MM.1S (cell line): ENCODE data around the gene LGMN.
"Not testable (repeated sequence)": the region's sequence is repeated elsewhere in the genome, so short reads cannot be mapped to it uniquely, and the experiment has no call there.

ENCODE experiments used
- DNase-seq: peaks from one replicate; pipeline ENCODE4 v3.0.0-alpha.2; 2015
- H2AFZ ChIP-seq: fragments of 300-600 bp; sonication (generic); 2 replicates; pipeline ENCODE4 v1.6.0; 2016; ENCODE audit warnings: antibody characterized with exemption, low read length
- H3F3A ChIP-seq: fragments of 300-600 bp; sonication (generic); 2 replicates; pipeline ENCODE4 v1.6.1; 2016; ENCODE audit warnings: mild to moderate bottlenecking, antibody characterized with exemption, low read length, moderate library complexity, mixed read lengths; ENCODE audit not compliant: insufficient read depth
- H3K27ac ChIP-seq: fragments of 300-600 bp; sonication (generic); 2 replicates; pipeline ENCODE4 v1.5.1; 2016; ENCODE audit warnings: mild to moderate bottlenecking, low read length
- H3K27me3 ChIP-seq: fragments of 300-600 bp; sonication (generic); replicated peaks from 2 replicates; pipeline ENCODE4 v1.6.0; 2016; ENCODE audit warnings: low read length; ENCODE audit not compliant: insufficient read depth
- H3K36me3 ChIP-seq: fragments of 300-600 bp; sonication (generic); replicated peaks from 2 replicates; pipeline ENCODE4 v1.6.1; 2016; ENCODE audit warnings: mild to moderate bottlenecking, low read length, mixed read lengths; ENCODE audit not compliant: insufficient read depth
- H3K4me1 ChIP-seq: fragments of 300-600 bp; sonication (generic); 2 replicates; pipeline ENCODE4 v1.6.1; 2016; ENCODE audit warnings: low read length, mixed read lengths
- H3K4me2 ChIP-seq: fragments of 300-600 bp; sonication (generic); 2 replicates; pipeline ENCODE4 v1.6.0; 2016; ENCODE audit warnings: low read depth, low read length
- H3K4me3 ChIP-seq: fragments of 300-600 bp; sonication (generic); 2 replicates; pipeline ENCODE4 v1.5.1; 2016; ENCODE audit warnings: low read length, mixed read lengths
- H3K79me2 ChIP-seq: fragments of 300-600 bp; sonication (generic); 2 replicates; pipeline ENCODE4 v1.6.1; 2016; ENCODE audit warnings: mixed run types, low read length, mixed read lengths
- H3K9ac ChIP-seq: fragments of 300-600 bp; sonication (generic); 2 replicates; pipeline ENCODE4 v1.6.1; 2016; ENCODE audit warnings: low read length, mixed read lengths
- H3K9me2 ChIP-seq: fragments of 300-600 bp; sonication (generic); replicated peaks from 2 replicates; pipeline ENCODE4 v1.6.1; 2016; ENCODE audit warnings: mild to moderate bottlenecking, low read length, mixed read lengths; ENCODE audit not compliant: insufficient read depth
- H3K9me3 ChIP-seq: fragments of 300-600 bp; sonication (generic); replicated peaks from 2 replicates; pipeline ENCODE4 v1.6.1; 2016; ENCODE audit warnings: mild to moderate bottlenecking, low read length, mixed read lengths; ENCODE audit not compliant: insufficient read depth
- H4K20me1 ChIP-seq: fragments of 300-600 bp; sonication (generic); 2 replicates; pipeline ENCODE4 v1.6.1; 2016; ENCODE audit warnings: mild to moderate bottlenecking, low read length, moderate library complexity, mixed read lengths; ENCODE audit not compliant: insufficient read depth
- CTCF ChIP-seq: fragments of 300-600 bp; sonication (generic); IDR thresholded peaks from 2 replicates; pipeline ENCODE4 v1.5.1; 2016; ENCODE audit warnings: antibody characterized with exemption, low read length, mixed read lengths
- EZH2 ChIP-seq: fragments of 300-600 bp; sonication (generic); optimal IDR thresholded peaks from 2 replicates; pipeline ENCODE3; 2017; ENCODE audit warnings: low read depth, mild to moderate bottlenecking, antibody characterized with exemption, low read length, mixed read lengths
- EZH2phosphoT487 ChIP-seq: fragments of 300-600 bp; sonication (generic); IDR thresholded peaks from 2 replicates; pipeline ENCODE4 v1.6.1; 2018; ENCODE audit warnings: antibody characterized with exemption, low read length

Gene LGMN

DNA sequence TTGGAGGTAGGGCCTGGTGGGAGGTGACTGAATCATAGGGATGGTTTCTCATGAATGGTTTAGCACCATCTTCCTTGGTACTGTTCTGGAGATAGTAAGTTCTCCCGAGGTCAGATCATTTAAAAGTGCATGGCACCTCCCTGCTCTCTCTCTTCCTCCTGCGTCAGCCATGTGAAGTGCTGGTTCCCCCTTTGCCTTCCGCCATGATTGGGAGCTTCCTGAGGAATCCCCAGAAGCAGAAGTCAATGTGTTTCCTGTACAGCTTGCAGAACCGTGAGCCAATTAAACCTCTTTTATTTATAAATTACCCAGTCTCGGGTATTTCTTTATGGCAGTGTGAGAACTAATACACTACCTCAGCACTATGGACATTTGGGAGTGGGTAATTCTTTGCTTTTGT, 4.8 kb upstream of the LGMN start:
- H3K4me1 ChIP-seq, result 0 out of 2 replicates have a peak, but pooled peaks cover 6% of the 10 kb centered on the region
- no peaks in the 10 kb centered on the region for H3K9me2 ChIP-seq
- DNase-seq, result no peak
- H3K9ac ChIP-seq, result no peak overlapping the region
- H3K36me3 ChIP-seq, result no peaks in the 10 kb centered on the region
- H3K9me3 ChIP-seq, result no peaks in the 10 kb centered on the region
- no peaks in the 10 kb centered on the region for H4K20me1 ChIP-seq
- no peak for TF ChIP-seq EZH2
- TF ChIP-seq CTCF, result no peak
- TF ChIP-seq EZH2phosphoT487, result no peak
- no peak overlapping the region for H3K4me3 ChIP-seq
- no peaks in the 10 kb centered on the region for H3K27me3 ChIP-seq
- H3K79me2 ChIP-seq, result peaks cover under 1% of the 10 kb centered on the region
- no peak overlapping the region for H3K27ac ChIP-seq
- H3K4me2 ChIP-seq, result no peak overlapping the region
- no peak overlapping the region for H2AFZ ChIP-seq
- H3F3A ChIP-seq, result no peaks in the 10 kb centered on the region

DNA sequence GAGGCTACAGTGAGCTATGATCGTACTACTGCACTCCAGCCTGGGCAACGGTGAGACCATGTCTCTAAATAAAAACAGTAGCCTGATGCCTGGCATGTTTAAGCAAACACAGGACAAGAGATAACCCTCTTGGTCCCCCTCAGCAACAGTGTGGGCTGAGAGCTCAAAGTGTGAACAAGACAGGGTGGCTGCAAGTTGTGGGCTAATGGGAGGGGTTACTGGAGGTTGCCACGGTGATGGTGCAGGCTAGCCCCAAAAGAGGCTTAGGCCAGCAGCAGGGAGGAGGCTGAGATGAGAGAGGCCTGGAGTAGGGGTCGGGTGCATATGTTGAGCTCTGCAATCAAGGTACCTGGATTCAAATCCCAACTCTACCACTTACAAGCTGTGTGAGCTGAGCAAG, 3.4 kb upstream of the LGMN start:
- no peak for DNase-seq
- H3K4me2 ChIP-seq, result no peak overlapping the region
- TF ChIP-seq EZH2, result no peak
- no peak for TF ChIP-seq EZH2phosphoT487
- no peak for TF ChIP-seq CTCF

DNA sequence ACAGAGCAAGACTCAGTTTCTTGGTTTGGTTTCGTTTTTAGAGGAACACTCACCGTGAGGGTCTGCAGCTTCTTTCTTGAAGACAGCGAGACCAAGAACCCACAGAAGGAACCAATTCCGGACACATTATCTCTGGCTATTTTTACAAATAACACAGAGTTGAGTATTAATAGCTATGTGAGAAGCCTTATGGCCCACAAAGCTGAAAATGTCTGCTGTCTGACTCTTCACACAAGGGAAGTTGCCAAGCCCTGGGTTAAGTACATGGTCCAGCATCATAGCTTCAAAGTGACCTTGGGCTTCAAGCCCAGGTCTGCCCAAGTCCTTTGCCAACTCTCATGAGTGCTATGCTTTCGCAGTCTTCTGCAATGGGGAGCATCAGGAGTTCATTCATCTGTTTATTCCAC, 2.6 kb upstream of the LGMN start:
- H3K36me3 ChIP-seq, result no peaks in the 10 kb centered on the region
- no peaks in the 10 kb centered on the region for H3K27me3 ChIP-seq
- H3K27ac ChIP-seq, result no peak overlapping the region
- H3K4me3 ChIP-seq, result no peak overlapping the region
- no peak overlapping the region for H3K9ac ChIP-seq
- no peak overlapping the region for H3K4me2 ChIP-seq
- H2AFZ ChIP-seq, result no peak overlapping the region
- TF ChIP-seq CTCF (no peak), EZH2phosphoT487 (no peak), EZH2 (no peak)
- H3F3A ChIP-seq, result no peaks in the 10 kb centered on the region
- peaks cover 20% of the 10 kb centered on the region for H3K79me2 ChIP-seq
- DNase-seq, result no peak
- H3K4me1 ChIP-seq, result 0 out of 2 replicates have a peak, but pooled peaks cover 6% of the 10 kb centered on the region
- H4K20me1 ChIP-seq, result no peaks in the 10 kb centered on the region
- no peaks in the 10 kb centered on the region for H3K9me3 ChIP-seq
- H3K9me2 ChIP-seq, result no peaks in the 10 kb centered on the region

More for the DNA sequence above, 3.4 kb upstream of the LGMN start:
- Histone ChIP-seq H3K79me2 (peaks cover 13% of the 10 kb centered on the region), H3K36me3 (no peaks in the 10 kb centered on the region), H2AFZ (no peak overlapping the region), H4K20me1 (no peaks in the 10 kb centered on the region), H3K4me1 (0 out of 2 replicates have a peak, but pooled peaks cover 6% of the 10 kb centered on the region), H3K27ac (no peak overlapping the region), H3K9me3 (no peaks in the 10 kb centered on the region), H3F3A (no peaks in the 10 kb centered on the region), H3K9me2 (no peaks in the 10 kb centered on the region), H3K4me3 (no peak overlapping the region), H3K27me3 (no peaks in the 10 kb centered on the region), H3K9ac (no peak overlapping the region)

DNA sequence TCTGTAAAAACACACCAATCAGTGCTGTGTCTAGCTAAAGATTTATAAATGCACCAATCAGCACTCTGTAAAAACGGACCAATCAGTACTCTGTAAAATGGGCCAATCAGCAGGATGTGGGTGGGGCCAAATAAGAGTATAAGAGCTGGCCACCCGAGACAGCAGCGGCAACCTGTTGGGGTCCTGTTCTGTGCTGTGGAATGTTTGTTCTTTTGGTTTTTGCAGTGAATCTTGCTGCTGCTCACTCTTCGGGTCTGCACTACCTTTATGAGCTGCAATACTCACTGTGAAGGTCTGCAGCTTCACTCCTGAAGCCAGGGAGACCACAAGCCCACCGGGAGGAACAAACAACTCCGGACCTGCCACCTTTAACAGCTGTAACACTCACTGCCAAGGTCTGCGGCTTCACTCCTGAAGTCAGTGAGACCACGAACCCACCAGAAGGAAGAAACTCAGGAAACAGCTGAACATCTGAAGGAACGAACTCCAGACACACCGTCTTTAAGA, 1.8 kb upstream of the LGMN start:
- DNase-seq, H3K9me2 ChIP-seq, H4K20me1 ChIP-seq, H3K4me1 ChIP-seq, H3K27ac ChIP-seq, H2AFZ ChIP-seq, H3K36me3 ChIP-seq, H3K9me3 ChIP-seq, H3K4me3 ChIP-seq, H3F3A ChIP-seq, H3K9ac ChIP-seq, H3K4me2 ChIP-seq, H3K27me3 ChIP-seq: not testable (repeated sequence)
- peaks cover 27% of the 10 kb centered on the region for H3K79me2 ChIP-seq
